DOHH2 (cell line): Measurements from ENCODE around the gene DOCK10.

ENCODE experiments used
- H3F3A ChIP-seq: fragments of 200-600 bp; sonication (generic), shearing (Covaris generic); 2 replicates; pipeline ENCODE4 v1.6.0; 2016; ENCODE audit warnings: antibody characterized with exemption, mild to moderate bottlenecking; ENCODE audit not compliant: control insufficient read depth, insufficient read depth
- H3K27ac ChIP-seq: fragments of 200-600 bp; sonication (generic); 2 replicates; pipeline ENCODE4 v1.5.1; 2014; ENCODE audit warnings: low read depth, mild to moderate bottlenecking, low read length, moderate library complexity
- H3K27me3 ChIP-seq: fragments of 200-600 bp; sonication (generic); 2 replicates; pipeline ENCODE4 v1.6.1; 2014; ENCODE audit warnings: mild to moderate bottlenecking, low read length, mixed read lengths; ENCODE audit not compliant: control insufficient read depth
- H3K36me3 ChIP-seq: fragments of 200-600 bp; sonication (generic); 2 replicates; pipeline ENCODE4 v1.6.1; 2014; ENCODE audit warnings: mild to moderate bottlenecking, low read length, moderate library complexity, mixed read lengths; ENCODE audit not compliant: control insufficient read depth
- H3K4me1 ChIP-seq: fragments of 200-600 bp; sonication (generic); 2 replicates; pipeline ENCODE4 v1.6.1; 2014; ENCODE audit warnings: mild to moderate bottlenecking, low read length, mixed read lengths; ENCODE audit not compliant: control insufficient read depth
- H3K4me2 ChIP-seq: fragments of 200-600 bp; sonication (generic); 2 replicates; pipeline ENCODE4 v1.6.0; 2014; ENCODE audit warnings: mild to moderate bottlenecking, low read length, moderate library complexity
- H3K4me3 ChIP-seq: fragments of 200-600 bp; sonication (generic); 2 replicates; pipeline ENCODE4 v1.5.1; 2014; ENCODE audit warnings: mild to moderate bottlenecking, low read length, mixed read lengths
- H3K79me2 ChIP-seq: fragments of 200-600 bp; sonication (generic); 2 replicates; pipeline ENCODE4 v1.6.1; 2014; ENCODE audit warnings: mild to moderate bottlenecking, low read length, mixed read lengths; ENCODE audit not compliant: control insufficient read depth
- H3K9me2 ChIP-seq: fragments of 200-600 bp; sonication (generic); replicated peaks from 2 replicates; pipeline ENCODE4 v1.6.1; 2014; ENCODE audit warnings: mild to moderate bottlenecking, low read length, mixed read lengths; ENCODE audit not compliant: control insufficient read depth
- H3K9me3 ChIP-seq: fragments of 200-600 bp; sonication (generic); 2 replicates; pipeline ENCODE4 v1.6.1; 2014; ENCODE audit warnings: antibody characterized with exemption, low read length, mixed read lengths; ENCODE audit not compliant: control insufficient read depth, insufficient read depth
- H4K20me1 ChIP-seq: fragments of 200-600 bp; sonication (generic); 2 replicates; pipeline ENCODE4 v1.6.0; 2014; ENCODE audit warnings: low read depth, mild to moderate bottlenecking, antibody characterized with exemption, low read length, moderate library complexity; ENCODE audit not compliant: control insufficient read depth, insufficient read depth
- EZH2phosphoT487 ChIP-seq: fragments of 200-600 bp; sonication (generic); IDR thresholded peaks from 2 replicates; pipeline ENCODE4 v1.6.1; 2017; ENCODE audit warnings: borderline replicate concordance, mild to moderate bottlenecking, antibody characterized with exemption, low read length, moderate library complexity, mixed read lengths
- TF ChIP-seq, protein P1 (sequence below): fragments of 200-600 bp; sonication (generic); IDR thresholded peaks from one replicate; pipeline ENCODE4 v1.5.1; 2014; ENCODE audit warnings: antibody characterized with exemption, mild to moderate bottlenecking, low read depth, low read length; ENCODE audit not compliant: poor library complexity, severe bottlenecking

DOCK10 gene

DNA sequence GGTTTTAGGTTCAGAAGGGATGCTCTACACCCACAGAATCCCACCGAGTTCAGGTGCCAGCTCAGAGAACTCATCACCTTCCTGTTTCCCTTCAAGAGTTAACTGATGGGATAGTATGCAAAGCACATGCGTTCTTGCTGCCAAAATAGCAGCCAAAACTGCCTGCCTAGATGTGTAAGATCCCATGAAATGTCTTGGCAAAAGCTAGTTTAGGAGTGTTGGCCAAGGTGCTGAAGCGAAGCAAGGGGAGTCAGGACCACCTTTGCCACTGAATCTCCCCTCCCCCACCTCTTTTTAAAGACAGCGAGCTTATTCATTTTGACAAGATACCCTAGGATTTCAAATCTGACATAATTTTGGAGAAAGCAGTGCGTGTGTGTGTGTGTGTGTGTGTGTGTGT, 2.1 kb downstream of the DOCK10 start:
- no peaks in the 10 kb centered on the region for H3K36me3 ChIP-seq
- H3K4me1 ChIP-seq = peaks cover 27% of the 10 kb centered on the region
- H3K9me2 ChIP-seq = no peaks in the 10 kb centered on the region
- peak overlapping the region; percentile 79 for H3K4me2 ChIP-seq
- TF ChIP-seq EZH2phosphoT487 = no peak
- TF ChIP-seq, protein P1, sequence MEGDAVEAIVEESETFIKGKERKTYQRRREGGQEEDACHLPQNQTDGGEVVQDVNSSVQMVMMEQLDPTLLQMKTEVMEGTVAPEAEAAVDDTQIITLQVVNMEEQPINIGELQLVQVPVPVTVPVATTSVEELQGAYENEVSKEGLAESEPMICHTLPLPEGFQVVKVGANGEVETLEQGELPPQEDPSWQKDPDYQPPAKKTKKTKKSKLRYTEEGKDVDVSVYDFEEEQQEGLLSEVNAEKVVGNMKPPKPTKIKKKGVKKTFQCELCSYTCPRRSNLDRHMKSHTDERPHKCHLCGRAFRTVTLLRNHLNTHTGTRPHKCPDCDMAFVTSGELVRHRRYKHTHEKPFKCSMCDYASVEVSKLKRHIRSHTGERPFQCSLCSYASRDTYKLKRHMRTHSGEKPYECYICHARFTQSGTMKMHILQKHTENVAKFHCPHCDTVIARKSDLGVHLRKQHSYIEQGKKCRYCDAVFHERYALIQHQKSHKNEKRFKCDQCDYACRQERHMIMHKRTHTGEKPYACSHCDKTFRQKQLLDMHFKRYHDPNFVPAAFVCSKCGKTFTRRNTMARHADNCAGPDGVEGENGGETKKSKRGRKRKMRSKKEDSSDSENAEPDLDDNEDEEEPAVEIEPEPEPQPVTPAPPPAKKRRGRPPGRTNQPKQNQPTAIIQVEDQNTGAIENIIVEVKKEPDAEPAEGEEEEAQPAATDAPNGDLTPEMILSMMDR = no peak
- no peak overlapping the region for H3K27ac ChIP-seq
- H3K4me3 ChIP-seq = no peak overlapping the region
- H3K9me3 ChIP-seq = no peaks in the 10 kb centered on the region
- no peaks in the 10 kb centered on the region for H4K20me1 ChIP-seq
- no peaks in the 10 kb centered on the region for H3F3A ChIP-seq
- H3K79me2 ChIP-seq = no peaks in the 10 kb centered on the region
- peaks cover 57% of the 10 kb centered on the region for H3K27me3 ChIP-seq

DNA sequence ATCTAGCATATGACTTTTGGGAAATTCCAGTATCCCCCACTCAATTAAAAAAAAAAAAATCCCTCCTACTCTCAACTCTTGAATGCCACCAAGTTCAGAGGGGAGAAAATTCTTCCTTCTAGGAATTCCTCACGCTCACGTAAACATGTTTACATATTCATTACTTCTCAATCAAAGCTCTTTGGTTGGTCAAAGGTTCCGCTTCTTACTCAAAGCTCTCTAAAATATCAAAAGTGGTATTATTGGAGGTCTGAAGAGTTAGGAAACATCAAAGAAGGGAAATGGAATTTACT, 4.1 kb downstream of the DOCK10 start:
- H3K27ac ChIP-seq = no peak overlapping the region
- no peak overlapping the region for H3K4me2 ChIP-seq
- H3F3A ChIP-seq = no peaks in the 10 kb centered on the region
- H3K9me2 ChIP-seq = no peaks in the 10 kb centered on the region
- H3K27me3 ChIP-seq = peaks cover 42% of the 10 kb centered on the region
- TF ChIP-seq, protein P1 = no peak
- no peak for TF ChIP-seq EZH2phosphoT487
- no peak overlapping the region for H3K4me3 ChIP-seq
- no peaks in the 10 kb centered on the region for H4K20me1 ChIP-seq
- no peaks in the 10 kb centered on the region for H3K79me2 ChIP-seq
- peaks cover 27% of the 10 kb centered on the region for H3K4me1 ChIP-seq
- no peaks in the 10 kb centered on the region for H3K9me3 ChIP-seq
- H3K36me3 ChIP-seq = no peaks in the 10 kb centered on the region

DNA sequence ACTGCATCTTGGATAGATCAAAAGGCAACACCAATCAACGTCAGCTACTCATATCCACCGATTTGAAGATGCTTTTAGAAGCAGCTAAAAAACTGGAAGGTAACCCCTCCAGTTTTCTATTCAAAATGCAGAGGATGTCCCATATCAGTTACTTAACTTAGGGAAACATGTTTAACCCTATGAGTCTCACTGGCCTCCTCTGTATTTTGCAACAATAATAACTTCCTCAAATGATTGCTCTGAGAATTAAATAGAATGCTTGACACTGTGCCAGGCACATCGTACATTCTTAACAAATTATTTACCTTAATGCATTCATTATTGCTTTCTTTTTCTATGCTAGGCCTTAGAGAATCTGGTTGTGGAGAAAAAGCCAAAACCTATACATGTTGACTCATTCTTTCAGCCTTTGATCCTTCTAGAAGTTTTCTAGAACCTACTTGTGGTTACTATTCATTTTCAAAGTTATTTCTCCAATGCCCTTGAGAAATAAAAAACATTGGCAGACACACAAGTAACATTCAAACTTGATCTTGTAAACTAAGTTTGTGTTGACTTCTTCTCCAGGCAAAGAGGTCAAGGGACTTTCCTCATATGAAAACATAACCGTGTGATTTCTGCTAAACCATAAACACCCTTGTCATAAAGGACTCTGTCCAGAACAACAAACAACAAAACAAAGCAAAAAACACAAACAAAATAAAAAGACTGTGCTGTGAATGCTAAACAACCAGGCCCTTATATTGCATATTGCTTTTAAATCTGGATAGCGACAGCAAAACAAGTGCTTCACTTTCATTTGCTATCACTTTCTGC, 4.6 kb downstream of the DOCK10 start:
- H3K4me2 ChIP-seq = no peak overlapping the region

DNA sequence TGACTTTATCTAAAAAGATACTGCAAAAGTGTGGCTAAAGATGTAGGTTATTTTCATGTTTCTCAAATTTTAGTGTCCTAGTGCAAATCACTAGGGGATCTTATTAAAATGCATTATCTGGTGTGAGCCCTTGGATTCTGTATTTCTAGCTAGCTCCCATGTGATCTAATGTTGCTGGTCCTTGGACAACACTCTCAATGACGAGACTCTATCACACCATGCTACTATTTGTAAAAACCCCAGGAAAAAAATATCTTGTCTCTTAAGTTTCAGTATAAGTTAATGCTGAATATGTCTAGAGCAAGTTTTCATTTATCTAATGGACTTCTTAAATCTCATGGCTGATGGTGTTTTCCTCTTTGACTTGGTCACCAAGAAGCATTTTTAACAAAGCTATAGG, 5.8 kb downstream of the DOCK10 start:
- Histone ChIP-seq H3K27ac (no peak overlapping the region), H4K20me1 (no peaks in the 10 kb centered on the region), H3K4me2 (no peak overlapping the region), H3K27me3 (peaks cover 31% of the 10 kb centered on the region), H3F3A (no peaks in the 10 kb centered on the region), H3K79me2 (no peaks in the 10 kb centered on the region), H3K9me2 (no peaks in the 10 kb centered on the region), H3K4me1 (peaks cover 21% of the 10 kb centered on the region), H3K4me3 (no peak overlapping the region), H3K9me3 (no peaks in the 10 kb centered on the region), H3K36me3 (no peaks in the 10 kb centered on the region)
- TF ChIP-seq EZH2phosphoT487 = no peak
- TF ChIP-seq, protein P1 = no peak

More for the DNA sequence above, 4.6 kb downstream of the DOCK10 start:
- TF ChIP-seq EZH2phosphoT487 = no peak
- H3K79me2 ChIP-seq = no peaks in the 10 kb centered on the region
- H3K9me3 ChIP-seq = no peaks in the 10 kb centered on the region
- no peaks in the 10 kb centered on the region for H3F3A ChIP-seq
- H4K20me1 ChIP-seq = no peaks in the 10 kb centered on the region
- no peaks in the 10 kb centered on the region for H3K9me2 ChIP-seq
- H3K27me3 ChIP-seq = peaks cover 36% of the 10 kb centered on the region
- H3K4me1 ChIP-seq = peaks cover 24% of the 10 kb centered on the region
- H3K4me3 ChIP-seq = no peak overlapping the region
- no peaks in the 10 kb centered on the region for H3K36me3 ChIP-seq
- no peak overlapping the region for H3K27ac ChIP-seq
